Right lung (tissue), 10 donors: Measurements from ENCODE around the gene CUL7. TPM values are rescaled to one million over a fixed set of nuclear protein-coding genes. Genes with fewer than 3 reads are reported as not detected.
"Not testable (repeated sequence)": the region's sequence is repeated elsewhere in the genome, so short reads cannot be mapped to it uniquely, and the experiment has no call there.

Source experiments
- DNase-seq, 2 donors: peaks; one replicate each; pipeline ENCODE4 v3.0.0-alpha.2; 2013
- long read RNA-seq, 8 donors: transcript quantifications; one replicate each; lab custom pipeline, GENCODE V29; 2026
- polyA plus RNA-seq, 5 donors: library from polyadenylated mRNA; unstranded; fragments of 120-200 nt; gene quantifications; one replicate each; pipeline versions ENCODE4 v1.2.1 to v1.2.3, GENCODE V29; 2013; ENCODE audit warnings: inconsistent platforms in 1 of 5, low replicate concordance in 1 of 5; ENCODE audit not compliant: insufficient read length in 5 of 5, insufficient read depth in 1 of 5

CUL7 gene
- polyA plus RNA-seq: 10 to 100 TPM; 33.6 to 51.1 (median 42.4) TPM
- long read RNA-seq, donor 1, full-length matches to known transcripts: 1 of 6 reads
- long read RNA-seq, donor 1, partial matches to known transcripts: 5 of 6 reads
- long read RNA-seq, donor 1, other reads (novel, unspliced or antisense): 0 of 6 reads
- long read RNA-seq, donor 2, full-length matches to known transcripts: 2 of 2 reads
- long read RNA-seq, donor 2, partial matches to known transcripts: 0 of 2 reads
- long read RNA-seq, donor 2, other reads (novel, unspliced or antisense): 0 of 2 reads
- long read RNA-seq, donor 3, full-length matches to known transcripts: 3 of 13 reads
- long read RNA-seq, donor 3, partial matches to known transcripts: 10 of 13 reads
- long read RNA-seq, donor 3, other reads (novel, unspliced or antisense): 0 of 13 reads
- long read RNA-seq, donor 4, full-length matches to known transcripts: 1 of 7 reads
- long read RNA-seq, donor 4, partial matches to known transcripts: 6 of 7 reads
- long read RNA-seq, donor 4, other reads (novel, unspliced or antisense): 0 of 7 reads
- long read RNA-seq, donor 5, partial matches to known transcripts: 9 of 9 reads
- long read RNA-seq, donor 5, other reads (novel, unspliced or antisense): 0 of 9 reads
- long read RNA-seq, donor 6, full-length matches to known transcripts: 5 of 21 reads
- long read RNA-seq, donor 6, partial matches to known transcripts: 16 of 21 reads
- long read RNA-seq, donor 6, other reads (novel, unspliced or antisense): 0 of 21 reads
- long read RNA-seq, donor 7, full-length matches to known transcripts: 2 of 12 reads
- long read RNA-seq, donor 7, partial matches to known transcripts: 10 of 12 reads
- long read RNA-seq, donor 7, other reads (novel, unspliced or antisense): 0 of 12 reads
- long read RNA-seq, donor 8, full-length matches to known transcripts: 1 of 1 reads
- long read RNA-seq, donor 8, partial matches to known transcripts: 0 of 1 reads
- long read RNA-seq, donor 8, other reads (novel, unspliced or antisense): 0 of 1 reads

- DNase-seq: peak; percentile 93 to 95
Measured at GRCh38 chr6:43053545-43054205, at the start of gene CUL7. Gene CUL7, minus strand, starts transcription at chr6:43053851. Its CDS starts 1,063 bp downstream, at chr6:43052788.

- no peak for DNase-seq
Measured at GRCh38 chr6:43101497-43101896, 47.8 kb upstream of the CUL7 start.

- DNase-seq: no peak
Measured at GRCh38 chr6:43097502-43097901, 43.9 kb upstream of the CUL7 start.

GRCh38 chr6:43097098-43097489 lies 43.4 kb upstream of the CUL7 start:
- no peak for DNase-seq

GRCh38 chr6:43096451-43097097 lies 42.9 kb upstream of the CUL7 start:
- DNase-seq: peak; percentile 76 to 78

GRCh38 chr6:43095939-43096338 lies 42.3 kb upstream of the CUL7 start:
- DNase-seq: no peak

- DNase-seq: no peak
Measured at GRCh38 chr6:43093436-43094289, 40.0 kb upstream of the CUL7 start.

GRCh38 chr6:43092635-43093034 lies 39.0 kb upstream of the CUL7 start:
- DNase-seq: no peak

GRCh38 chr6:43091436-43091991 lies 37.9 kb upstream of the CUL7 start:
- no peak for DNase-seq

- no peak for DNase-seq
Measured at GRCh38 chr6:43091020-43091419, 37.4 kb upstream of the CUL7 start.

GRCh38 chr6:43090559-43090956 lies 36.9 kb upstream of the CUL7 start:
- DNase-seq: no peak

GRCh38 chr6:43089874-43090558 lies 36.4 kb upstream of the CUL7 start:
- peak in 1 of 2 donors; percentile 51 for DNase-seq

- no peak for DNase-seq
Measured at GRCh38 chr6:43089467-43089866, 35.8 kb upstream of the CUL7 start.

GRCh38 chr6:43088654-43089056 lies 35.0 kb upstream of the CUL7 start:
- DNase-seq: no peak

GRCh38 chr6:43086022-43086658 lies 32.5 kb upstream of the CUL7 start:
- no peak for DNase-seq

GRCh38 chr6:43082806-43083655 lies 29.4 kb upstream of the CUL7 start:
- DNase-seq: no peak

- not testable (repeated sequence) for DNase-seq
Measured at GRCh38 chr6:43081922-43082321, 28.3 kb upstream of the CUL7 start.

- no peak for DNase-seq
Measured at GRCh38 chr6:43081043-43081442, 27.4 kb upstream of the CUL7 start.
